DND-41 (cell line): Measurements from ENCODE around the gene KRTAP5-6.

Experiments
- ATAC-seq: fragments of 200-7000 bp; cut with Tn5 transposase; 3 replicates; pipeline ENCODE4 v1.9.1; 2021; ENCODE audit warnings: low read depth; ENCODE audit not compliant: insufficient read depth
- DNase-seq: peaks from one replicate; pipeline ENCODE4 v3.0.0-alpha.2; 2020
- H2AFZ ChIP-seq: 2 replicates; pipeline ENCODE4 v1.6.0; 2012; ENCODE audit warnings: low read depth, low read length
- H3K27ac ChIP-seq: 2 replicates; pipeline ENCODE4 v1.5.1; 2012; ENCODE audit warnings: low read length, inconsistent platforms
- H3K27me3 ChIP-seq: fragments of 200-600 bp; sonication (generic); 2 replicates; pipeline ENCODE4 v1.6.0; 2012; ENCODE audit warnings: low read length, mild to moderate bottlenecking, inconsistent platforms; ENCODE audit not compliant: insufficient read depth, poor library complexity
- H3K36me3 ChIP-seq: 2 replicates; pipeline ENCODE4 v1.5.1; 2012; ENCODE audit warnings: low read length, inconsistent platforms; ENCODE audit not compliant: insufficient read depth
- H3K4me1 ChIP-seq: 2 replicates; pipeline ENCODE4 v1.5.1; 2012; ENCODE audit warnings: mild to moderate bottlenecking, low read length; ENCODE audit not compliant: insufficient read depth
- H3K4me2 ChIP-seq: 2 replicates; pipeline ENCODE4 v1.6.0; 2012; ENCODE audit warnings: mild to moderate bottlenecking, moderate library complexity, low read length, inconsistent platforms; ENCODE audit not compliant: insufficient read depth
- H3K4me3 ChIP-seq, 2 experiments: fragments of 200-600 bp in 1 of 2; shearing (Covaris generic) in 1 of 2; 2 replicates each; pipeline ENCODE4 v1.5.1; 2012 to 2016; ENCODE audit warnings: inconsistent platforms in 2 of 2, low read length in 2 of 2, mild to moderate bottlenecking in 2 of 2, low read depth in 1 of 2, moderate library complexity in 1 of 2
- H3K79me2 ChIP-seq: 2 replicates; pipeline ENCODE4 v1.6.0; 2012; ENCODE audit warnings: low read length, inconsistent platforms; ENCODE audit not compliant: insufficient read depth
- H3K9ac ChIP-seq: 2 replicates; pipeline ENCODE4 v1.6.0; 2012; ENCODE audit warnings: low read depth, mild to moderate bottlenecking, inconsistent platforms, low read length, moderate library complexity
- H3K9me3 ChIP-seq: 2 replicates; pipeline ENCODE4 v1.5.1; 2012; ENCODE audit warnings: low read length, moderate library complexity, mild to moderate bottlenecking, inconsistent platforms; ENCODE audit not compliant: insufficient read depth, severe bottlenecking
- H4K20me1 ChIP-seq: 2 replicates; pipeline ENCODE4 v1.6.0; 2012; ENCODE audit warnings: low read length; ENCODE audit not compliant: insufficient read depth
- CTCF ChIP-seq: IDR thresholded peaks from 2 replicates; pipeline ENCODE4 v1.5.1; 2012; ENCODE audit warnings: borderline replicate concordance, low read length, moderate library complexity, mild to moderate bottlenecking; ENCODE audit not compliant: poor library complexity, severe bottlenecking; ENCODE audit errors: extremely low read depth
- EZH2 ChIP-seq: IDR thresholded peaks from 3 replicates; pipeline ENCODE4 v1.6.1; 2012; ENCODE audit warnings: borderline replicate concordance, low read depth, mild to moderate bottlenecking, moderate library complexity, low read length, inconsistent platforms; ENCODE audit not compliant: severe bottlenecking

KRTAP5-6 gene

GRCh38 chr11:1741741-1742140, 44.7 kb downstream of the KRTAP5-6 start:
- ATAC-seq = no peak
- H3K27me3 ChIP-seq = no peaks in the 10 kb centered on the region
- no peak overlapping the region for H2AFZ ChIP-seq
- peaks cover 8% of the 10 kb centered on the region; the same call in 1 of the 2 replicates for H3K36me3 ChIP-seq
- no peaks in the 10 kb centered on the region for H3K4me1 ChIP-seq
- no peak overlapping the region for H3K9ac ChIP-seq
- H4K20me1 ChIP-seq = no peaks in the 10 kb centered on the region
- no peak overlapping the region for H3K27ac ChIP-seq
- no peak for DNase-seq
- no peak for TF ChIP-seq EZH2
- no peak for TF ChIP-seq CTCF
- H3K4me2 ChIP-seq = no peak overlapping the region
- no peaks in the 10 kb centered on the region for H3K79me2 ChIP-seq
- peaks cover 10% of the 10 kb centered on the region for H3K9me3 ChIP-seq
- no peak overlapping the region for H3K4me3 ChIP-seq

GRCh38 chr11:1742371-1742770, 45.4 kb downstream of the KRTAP5-6 start:
- H3K4me3 ChIP-seq = no peak overlapping the region
- H2AFZ ChIP-seq = no peak overlapping the region
- no peak overlapping the region for H3K4me2 ChIP-seq
- H3K27ac ChIP-seq = no peak overlapping the region
- no peak for ATAC-seq
- H3K36me3 ChIP-seq = peaks cover 10% of the 10 kb centered on the region; the same call in 1 of the 2 replicates
- no peaks in the 10 kb centered on the region for H3K4me1 ChIP-seq
- H3K27me3 ChIP-seq = no peaks in the 10 kb centered on the region
- no peak overlapping the region for H3K9ac ChIP-seq
- no peaks in the 10 kb centered on the region for H3K79me2 ChIP-seq
- no peaks in the 10 kb centered on the region for H4K20me1 ChIP-seq
- DNase-seq = no peak
- H3K9me3 ChIP-seq = peaks cover 5% of the 10 kb centered on the region
- TF ChIP-seq CTCF = no peak
- TF ChIP-seq EZH2 = no peak

GRCh38 chr11:1742869-1743584, 46.0 kb downstream of the KRTAP5-6 start:
- Histone ChIP-seq H4K20me1 (no peaks in the 10 kb centered on the region), H3K9me3 (no peaks in the 10 kb centered on the region), H3K9ac (no peak overlapping the region), H3K27me3 (no peaks in the 10 kb centered on the region), H2AFZ (no peak overlapping the region), H3K27ac (no peak overlapping the region), H3K4me1 (no peaks in the 10 kb centered on the region), H3K4me3 (no peak overlapping the region), H3K79me2 (no peaks in the 10 kb centered on the region), H3K4me2 (no peak overlapping the region), H3K36me3 (peaks cover 10% of the 10 kb centered on the region; the same call in 1 of the 2 replicates)
- DNase-seq (no peak), ATAC-seq (no peak)
- TF ChIP-seq EZH2 = no peak
- TF ChIP-seq CTCF = no peak
